ENCODE data around the gene CFAP299.
"Not testable (repeated sequence)": the region's sequence is repeated elsewhere in the genome, so short reads cannot be mapped to it uniquely, and the experiment has no call there.

CFAP299 gene

DNA sequence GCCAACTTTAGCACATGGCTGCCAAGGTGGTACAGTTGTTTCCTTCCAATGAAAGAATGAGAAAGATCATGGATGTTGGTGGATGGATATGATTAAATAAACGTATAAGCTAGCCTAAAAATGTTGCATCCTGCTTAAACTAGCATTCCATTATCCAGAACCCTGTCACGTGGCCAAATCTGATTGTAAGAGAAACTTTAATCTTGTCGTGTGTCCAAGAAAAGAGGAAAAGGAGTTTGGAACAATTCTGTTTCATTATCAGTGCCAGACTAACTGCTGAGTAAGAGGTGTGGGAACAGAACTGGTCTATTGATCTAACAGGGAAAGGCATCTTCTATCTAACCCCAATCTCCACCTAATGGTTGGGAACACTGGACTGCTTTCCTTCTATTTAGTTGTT lies 369.8 kb downstream of the CFAP299 start:
- DNase-seq (ENCODE audit: low read depth in 2 of 3, low spot score in 1 of 3) = no peak

DNA sequence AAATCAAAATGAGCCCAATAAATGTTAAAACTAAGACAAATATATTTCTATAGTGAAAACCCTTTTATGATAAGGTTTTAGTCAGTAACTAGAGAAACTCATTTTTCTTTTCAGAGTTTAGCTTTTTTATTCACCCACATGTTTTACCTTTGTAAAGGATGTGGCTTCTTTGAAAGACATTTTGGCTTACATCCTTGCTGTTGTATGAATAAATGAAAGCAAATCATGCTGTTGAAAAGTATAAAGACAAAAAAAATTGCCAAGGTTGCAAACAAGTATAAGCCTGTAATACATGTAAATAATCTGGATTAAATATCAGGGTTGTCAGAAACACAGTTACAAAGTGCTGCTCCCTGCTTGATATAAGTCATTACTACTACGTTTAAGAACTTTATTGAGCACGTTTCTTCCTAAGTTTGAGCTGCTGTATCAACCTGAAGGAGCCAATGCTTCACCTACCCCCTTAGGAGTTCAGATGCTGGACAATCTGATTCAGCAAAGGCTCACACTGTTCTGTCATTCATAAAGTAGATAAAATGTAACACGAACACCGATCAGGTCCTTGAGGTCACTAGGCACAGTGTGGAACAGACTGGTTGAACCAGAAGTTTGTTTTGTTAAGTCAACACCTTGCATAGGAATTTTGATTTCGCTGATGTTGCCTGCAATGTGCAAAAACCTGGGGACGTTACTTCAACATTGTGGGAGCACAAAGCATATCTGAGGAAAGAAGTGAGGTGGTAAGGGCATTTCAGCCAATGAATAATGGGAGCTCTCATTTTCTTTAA lies 373.7 kb downstream of the CFAP299 start:
- no peak for DNase-seq (ENCODE audit: low read depth in 2 of 3, low spot score in 1 of 3)

DNA sequence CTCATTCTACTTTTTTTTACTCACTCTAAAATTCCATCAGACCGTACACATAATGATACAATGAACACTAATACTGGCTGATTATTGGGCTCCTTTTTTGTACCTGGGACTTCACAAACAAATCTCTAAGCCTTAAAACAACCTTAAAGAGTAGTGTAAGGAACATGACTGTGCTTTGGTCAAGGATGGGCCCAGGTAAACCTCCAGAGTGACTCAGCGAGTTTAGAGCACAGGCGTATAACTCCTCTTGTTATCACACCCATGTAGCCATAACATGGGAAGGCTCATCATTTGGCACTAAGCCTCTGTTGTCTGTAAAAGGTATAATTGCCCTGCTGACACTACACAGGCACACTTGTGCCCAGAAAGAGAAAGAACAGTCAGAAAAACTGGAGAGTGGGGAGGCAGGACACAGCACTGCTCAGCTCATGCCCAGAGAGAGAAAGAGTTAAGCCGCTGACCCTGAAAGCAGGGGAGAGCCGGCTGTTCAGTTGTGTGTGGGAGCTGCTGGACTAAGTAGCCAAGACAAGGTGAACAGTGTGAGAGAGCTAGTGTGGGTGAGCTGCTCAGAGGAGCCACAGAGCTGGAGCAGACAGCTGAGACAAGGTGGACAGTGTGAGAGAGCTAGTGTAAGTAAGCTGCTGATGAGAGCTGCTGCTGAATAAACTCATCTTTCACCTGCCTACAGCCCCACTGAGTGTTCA lies 375.4 kb downstream of the CFAP299 start:
- no peak for DNase-seq (ENCODE audit: low read depth in 2 of 3, low spot score in 1 of 3)

DNA sequence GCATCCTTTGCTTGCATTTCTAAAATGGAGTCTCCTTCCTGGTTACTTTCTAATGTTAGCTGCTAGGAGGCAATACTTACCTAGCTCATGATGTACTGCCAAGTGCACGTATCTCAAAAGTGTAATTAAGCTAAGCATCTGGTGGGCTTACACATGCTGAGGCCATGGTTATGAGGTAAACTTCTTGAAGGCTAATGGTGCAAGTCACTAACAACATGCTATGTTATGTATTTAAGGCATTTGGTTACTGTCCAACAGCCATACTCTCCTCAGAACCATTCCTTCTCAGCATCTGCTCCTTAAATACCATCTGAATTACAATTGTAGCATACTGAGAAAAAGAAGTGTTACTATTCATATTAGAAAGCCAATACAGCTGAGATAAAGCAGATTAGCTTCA lies 376.4 kb downstream of the CFAP299 start:
- DNase-seq (ENCODE audit: low read depth in 2 of 3, low spot score in 1 of 3) = no peak

DNA sequence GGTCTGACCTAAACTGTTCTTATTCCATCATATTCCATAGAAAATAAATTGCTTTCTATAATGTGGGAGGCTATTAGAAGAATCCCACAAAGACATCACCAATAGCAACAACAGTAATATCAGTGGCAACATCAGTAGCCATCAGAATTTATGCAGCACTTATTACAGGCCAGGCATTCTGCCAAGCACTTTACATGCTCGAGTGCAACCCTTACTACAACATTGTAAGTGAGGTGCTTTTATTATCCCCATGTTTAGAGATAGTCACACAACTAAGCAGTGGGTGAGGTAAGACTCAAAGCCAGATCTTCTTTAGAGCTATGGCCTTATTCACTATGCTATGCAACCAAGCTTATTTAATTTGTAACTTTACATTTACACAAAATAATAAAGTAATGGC lies 377.9 kb downstream of the CFAP299 start:
- DNase-seq (ENCODE audit: low read depth in 2 of 3, low spot score in 1 of 3) = no peak

DNA sequence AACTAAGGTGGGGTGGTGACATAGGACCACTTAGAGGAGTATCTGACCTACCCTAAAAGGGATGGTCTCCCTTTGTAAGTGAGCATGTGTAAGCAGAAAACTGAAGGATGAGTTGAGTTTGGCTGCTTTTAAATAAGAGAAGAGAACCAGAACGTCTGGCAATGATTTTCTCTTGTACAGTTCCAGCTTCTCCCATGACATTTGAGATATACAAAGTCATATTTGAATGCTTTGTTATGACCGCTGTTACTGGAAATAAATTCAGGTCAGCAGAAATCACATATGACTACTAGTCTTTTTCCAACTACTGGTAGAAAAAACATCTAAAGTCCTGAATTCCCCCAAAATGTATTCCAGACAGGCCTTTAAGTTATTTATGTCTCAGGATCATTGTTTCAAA lies 381.7 kb downstream of the CFAP299 start:
- DNase-seq (ENCODE audit: low read depth in 2 of 3, low spot score in 1 of 3) = no peak

DNA sequence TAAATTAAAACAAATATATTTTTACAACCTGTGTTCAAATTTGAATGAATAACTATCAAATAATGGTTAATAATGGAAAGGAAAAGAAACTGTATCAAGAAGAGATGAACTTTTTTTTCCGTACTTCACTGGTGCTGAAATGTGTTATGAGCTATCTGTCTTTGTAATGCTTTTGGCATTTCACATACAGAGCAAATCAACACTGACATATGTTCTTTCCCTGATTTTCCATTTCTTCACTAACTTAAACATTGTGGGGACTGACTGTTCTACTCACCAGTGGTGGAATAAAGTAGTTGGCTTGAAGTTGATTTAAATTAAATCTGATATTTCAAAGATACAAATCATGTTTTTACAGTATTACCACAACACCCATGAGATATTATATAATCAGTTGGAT lies 390.9 kb downstream of the CFAP299 start:
- no peak for DNase-seq (ENCODE audit: low read depth in 2 of 3, low spot score in 1 of 3)

DNA sequence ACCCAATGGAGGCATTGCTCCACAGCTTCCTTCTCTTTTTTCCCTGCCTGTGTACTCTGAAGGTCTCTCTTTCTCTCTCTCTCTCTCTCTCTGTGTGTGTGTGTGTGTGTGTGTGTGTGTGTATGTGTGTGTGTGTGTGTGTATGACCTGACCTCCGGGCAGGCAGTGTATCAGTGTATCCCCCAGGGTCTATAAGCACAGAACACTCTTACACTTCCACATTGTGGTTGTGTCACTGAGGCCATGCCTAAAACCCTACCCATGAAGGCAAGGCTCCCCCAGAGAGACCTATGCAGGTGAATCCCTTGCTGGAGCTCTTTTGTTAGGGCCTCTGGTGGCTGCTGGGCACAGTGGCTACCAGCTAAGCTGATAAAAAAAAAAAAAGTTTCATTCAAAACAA lies 394.6 kb downstream of the CFAP299 start:
- no peak for DNase-seq (ENCODE audit: low read depth in 2 of 3, low spot score in 1 of 3)

DNA sequence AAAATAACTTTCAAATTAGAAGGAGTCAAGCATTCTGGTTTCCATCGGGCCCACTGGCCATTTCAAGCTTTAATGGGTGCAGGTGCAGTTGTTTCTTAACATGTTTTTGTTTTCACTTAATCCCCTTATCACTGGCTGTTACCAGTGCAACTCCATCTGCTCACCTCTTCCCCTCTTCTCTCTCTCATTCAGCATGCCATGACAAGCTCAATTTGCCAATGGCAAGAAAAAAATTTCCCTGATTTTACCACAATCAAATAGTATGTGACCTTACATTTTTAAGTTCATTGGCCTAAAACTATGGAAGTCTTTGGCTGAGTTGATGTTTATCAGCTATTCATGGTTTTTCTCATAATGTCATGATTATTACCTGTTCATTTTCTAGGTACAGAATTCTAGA lies 395.9 kb downstream of the CFAP299 start:
- no peak for DNase-seq (ENCODE audit: low read depth in 2 of 3, low spot score in 1 of 3)

DNA sequence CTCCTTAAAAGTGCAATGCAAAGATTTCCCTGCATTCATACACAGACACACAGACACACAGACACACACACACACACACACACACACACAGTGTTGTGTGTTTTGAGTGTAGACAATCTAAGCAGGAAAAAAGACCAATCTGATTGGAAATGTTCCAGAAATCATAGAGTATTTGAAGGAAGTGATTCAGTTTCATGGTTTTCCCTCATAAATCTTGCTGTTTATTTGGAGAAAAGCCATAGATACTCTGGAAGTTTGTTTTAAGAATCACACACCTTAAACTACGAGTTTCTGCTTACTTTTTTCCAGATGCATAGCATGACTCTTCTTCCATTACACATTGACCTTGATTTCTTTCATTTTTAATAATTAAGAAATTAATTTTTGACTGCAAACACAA lies 396.5 kb downstream of the CFAP299 start:
- DNase-seq (ENCODE audit: low read depth in 2 of 3, low spot score in 1 of 3) = no peak

DNA sequence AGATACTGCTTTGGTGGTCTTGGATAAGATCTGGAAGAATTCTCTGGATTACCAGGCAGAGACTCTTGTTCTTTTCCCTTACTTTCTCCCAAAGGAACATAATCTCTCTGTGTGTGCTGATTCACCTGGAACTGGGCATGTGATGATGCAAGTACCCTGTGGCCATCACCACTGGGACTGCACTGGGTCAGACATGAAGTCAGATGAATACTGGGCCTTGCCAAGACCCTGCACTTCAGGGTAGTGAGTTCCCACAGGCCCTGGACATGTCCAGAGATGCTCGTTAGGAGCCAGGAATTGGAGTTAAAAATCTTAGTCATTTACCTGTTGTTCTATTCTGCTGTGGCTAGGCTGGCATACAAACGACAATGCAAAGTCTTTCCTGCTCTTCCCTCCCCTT lies 404.8 kb downstream of the CFAP299 start:
- no peak for DNase-seq (ENCODE audit: low read depth in 2 of 3, low spot score in 1 of 3)

DNA sequence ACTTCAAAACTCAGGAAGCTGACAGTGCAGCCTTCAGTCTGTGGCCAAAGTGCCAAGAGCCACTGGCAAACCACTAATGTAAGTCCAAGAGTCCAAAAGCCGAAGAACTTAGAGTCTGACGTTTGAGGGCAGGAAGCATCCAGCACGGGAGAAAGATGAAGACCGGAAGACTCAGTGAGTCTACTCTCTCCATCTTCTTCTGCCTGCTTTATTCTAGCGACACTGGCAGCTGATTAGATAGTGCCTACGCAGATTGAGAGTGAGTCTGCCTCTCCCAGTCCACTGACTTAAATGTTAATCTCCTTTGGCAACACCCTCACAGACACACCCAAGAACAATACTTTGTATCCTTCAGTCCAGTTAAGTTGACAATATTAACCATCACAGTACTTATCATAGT lies 414.0 kb downstream of the CFAP299 start:
- not testable (repeated sequence) for DNase-seq (ENCODE audit: low read depth in 2 of 3, low spot score in 1 of 3)

DNA sequence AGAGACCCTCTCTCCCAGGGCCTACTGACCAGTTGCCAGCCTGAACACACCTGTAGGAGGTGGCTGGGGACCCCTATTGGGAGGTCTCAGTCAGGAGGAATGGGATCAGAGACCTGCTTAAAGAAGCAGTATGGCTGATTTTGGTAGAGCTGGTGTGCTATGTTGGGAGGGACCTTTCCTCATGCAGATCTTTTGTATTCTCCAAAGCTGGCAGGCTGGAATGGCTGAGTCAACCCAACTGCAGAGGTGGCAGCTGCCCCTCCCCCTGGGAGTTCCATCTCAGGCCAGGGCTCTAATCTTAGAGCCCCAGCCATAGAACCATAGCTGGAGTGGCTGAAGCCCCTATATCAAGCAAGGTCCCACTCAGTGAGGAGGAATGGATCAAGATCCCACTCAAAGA lies 415.7 kb downstream of the CFAP299 start:
- no peak for DNase-seq (ENCODE audit: low read depth in 2 of 3, low spot score in 1 of 3)

DNA sequence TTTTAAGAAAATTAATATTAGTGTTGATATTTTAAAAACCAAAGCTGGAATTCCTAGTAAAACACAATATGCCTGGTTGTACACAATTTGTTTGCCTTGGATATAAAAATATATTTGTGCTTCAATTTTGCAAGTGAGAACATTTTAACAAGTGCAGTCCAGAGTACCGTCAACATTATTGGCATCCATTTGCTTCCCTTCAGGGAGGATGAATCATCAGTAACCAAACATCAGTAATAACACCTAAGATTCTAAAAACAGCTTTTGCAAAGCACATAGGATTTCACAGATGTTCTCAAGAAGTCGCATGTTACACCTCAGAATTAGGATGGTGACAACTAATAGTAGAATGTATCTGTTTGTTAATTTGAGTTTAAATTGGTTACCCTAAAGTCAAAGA lies 432.4 kb downstream of the CFAP299 start:
- no peak for DNase-seq (ENCODE audit: low read depth in 2 of 3, low spot score in 1 of 3)

DNA sequence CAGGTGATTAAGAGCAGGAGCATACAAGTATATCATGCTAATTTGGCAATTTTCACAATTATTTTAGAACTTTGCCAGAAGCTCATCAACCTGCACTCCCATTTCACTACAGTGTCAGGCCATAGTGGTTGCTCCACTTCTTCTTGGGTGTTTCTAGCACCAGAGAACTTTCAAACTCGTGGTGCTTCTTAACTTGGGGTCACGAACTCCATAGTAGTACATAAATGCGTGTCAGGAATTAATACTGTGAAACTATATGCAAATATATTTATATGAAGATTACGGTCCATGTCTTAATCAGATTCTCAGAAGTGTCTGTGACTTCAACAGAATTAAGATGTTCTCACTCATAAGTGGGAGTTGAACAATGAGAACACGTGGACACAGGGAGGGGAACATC lies 440.6 kb downstream of the CFAP299 start:
- no peak for DNase-seq (ENCODE audit: low read depth in 2 of 3, low spot score in 1 of 3)

DNA sequence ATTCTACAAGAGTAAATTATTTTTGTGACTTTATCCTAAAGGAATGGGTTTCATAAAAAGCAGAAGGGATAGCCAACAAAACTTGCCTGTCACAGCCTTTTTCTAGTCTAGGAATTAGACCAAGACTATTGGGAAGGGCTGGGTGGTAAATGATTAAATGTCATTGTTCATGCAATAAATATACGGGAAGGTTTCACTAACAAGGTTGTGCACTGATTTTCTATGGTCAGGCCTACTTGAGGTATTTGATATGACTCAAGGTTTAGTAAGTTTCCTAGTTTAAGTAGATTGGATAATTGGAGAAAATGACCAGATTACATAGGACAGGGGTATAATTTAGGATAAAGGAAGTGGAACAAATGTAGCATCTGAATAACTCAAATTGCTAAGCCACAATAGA lies 445.9 kb downstream of the CFAP299 start:
- no peak for DNase-seq (ENCODE audit: low read depth in 2 of 3, low spot score in 1 of 3)

DNA sequence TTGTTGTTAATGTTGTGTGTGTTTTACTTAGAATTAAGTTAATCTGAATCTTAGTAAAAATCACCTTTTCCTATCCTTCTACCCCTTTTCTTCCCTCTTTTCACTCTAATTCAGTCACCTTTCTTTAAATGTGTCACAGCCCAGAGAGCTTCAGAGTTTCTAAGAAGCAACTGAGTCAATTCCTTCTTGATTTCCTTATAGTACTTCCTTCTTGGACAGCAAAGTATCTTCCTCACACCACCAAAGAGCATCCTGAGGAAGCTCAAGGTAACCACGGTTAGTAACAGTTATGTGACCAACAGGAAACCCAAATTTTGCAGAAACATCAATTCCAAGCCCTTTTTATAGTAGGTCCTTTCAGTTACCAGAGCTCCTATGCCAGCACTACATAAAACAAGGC lies 451.8 kb downstream of the CFAP299 start:
- DNase-seq (ENCODE audit: low read depth in 2 of 3, low spot score in 1 of 3) = no peak

DNA sequence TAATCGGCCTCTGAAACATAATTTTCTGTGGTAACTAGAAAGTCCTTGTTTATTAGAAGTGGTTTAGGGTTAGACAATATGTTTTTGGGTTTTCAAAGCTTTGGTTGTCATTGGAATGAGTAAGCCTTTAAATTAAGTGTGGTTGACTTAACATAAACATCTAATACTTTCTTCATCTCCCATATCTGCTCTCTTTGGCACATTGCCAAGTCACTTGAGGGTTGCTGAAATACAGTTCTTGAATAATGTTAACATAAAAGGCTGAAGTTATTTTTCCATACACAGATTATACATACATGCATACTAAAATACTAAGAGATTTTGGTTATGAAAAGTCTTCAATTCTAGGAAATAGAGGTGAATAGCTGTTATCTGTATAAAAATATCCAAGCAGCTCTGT lies 453.3 kb downstream of the CFAP299 start:
- no peak for DNase-seq (ENCODE audit: low read depth in 2 of 3, low spot score in 1 of 3)

DNA sequence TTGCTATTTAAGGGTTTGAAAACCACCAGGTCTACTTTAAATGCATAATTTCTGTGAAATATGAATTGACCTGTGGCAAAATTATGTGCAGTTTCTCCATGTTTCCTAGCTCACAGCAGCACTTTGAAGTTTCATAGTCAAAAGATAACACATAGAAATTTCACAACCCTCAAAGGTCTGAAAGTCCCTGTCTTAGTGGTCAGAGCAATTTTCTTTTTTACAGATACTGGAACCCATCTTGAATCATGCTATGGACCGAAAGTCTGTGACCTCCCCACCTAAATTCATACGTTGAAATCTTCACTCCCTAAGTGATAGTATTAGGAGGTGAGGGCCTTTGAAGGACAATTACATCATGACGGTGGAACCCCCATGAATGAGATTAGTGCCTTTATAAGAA lies 454.6 kb downstream of the CFAP299 start:
- no peak for DNase-seq (ENCODE audit: low read depth in 2 of 3, low spot score in 1 of 3)

DNA sequence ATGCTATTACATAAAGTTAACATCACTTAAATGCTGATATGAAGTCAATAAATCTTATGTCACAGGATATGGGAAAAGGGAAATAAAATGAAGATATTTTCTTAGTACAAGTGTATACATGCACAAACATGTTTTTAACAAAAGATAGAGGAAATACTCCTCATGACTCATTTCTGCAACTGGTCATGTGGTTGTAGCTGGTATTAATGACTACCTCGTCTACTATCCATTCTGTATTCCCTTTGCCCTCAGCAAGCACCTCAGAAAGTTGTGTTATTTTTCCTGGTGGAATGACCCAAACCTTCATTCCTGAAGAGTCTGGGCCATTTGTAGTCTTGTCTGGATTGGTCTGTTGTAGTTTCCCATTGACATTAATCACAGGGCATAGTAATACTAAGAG lies 458.1 kb downstream of the CFAP299 start:
- DNase-seq (ENCODE audit: low read depth in 2 of 3, low spot score in 1 of 3) = not testable (repeated sequence)

DNA sequence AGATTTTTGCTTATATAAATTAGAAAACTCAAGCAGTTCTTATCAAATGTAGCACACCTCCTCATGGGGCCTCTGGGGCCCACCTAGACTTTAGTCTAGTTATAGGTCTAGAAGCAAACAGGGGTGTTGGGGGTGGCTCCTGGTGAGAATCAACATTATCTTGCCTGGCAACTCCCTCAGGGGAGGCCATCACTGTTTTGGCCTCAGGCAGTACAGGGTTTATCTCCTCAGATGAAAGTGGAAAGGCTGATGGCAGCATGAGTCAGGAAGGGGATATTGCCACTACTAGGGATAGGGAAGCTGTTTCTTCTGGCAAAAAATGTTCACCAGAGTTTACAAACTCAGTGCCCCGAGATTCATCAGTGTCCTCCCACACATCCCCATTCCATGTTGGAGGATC lies 462.6 kb downstream of the CFAP299 start:
- no peak for DNase-seq (ENCODE audit: low read depth in 2 of 3, low spot score in 1 of 3)

DNA sequence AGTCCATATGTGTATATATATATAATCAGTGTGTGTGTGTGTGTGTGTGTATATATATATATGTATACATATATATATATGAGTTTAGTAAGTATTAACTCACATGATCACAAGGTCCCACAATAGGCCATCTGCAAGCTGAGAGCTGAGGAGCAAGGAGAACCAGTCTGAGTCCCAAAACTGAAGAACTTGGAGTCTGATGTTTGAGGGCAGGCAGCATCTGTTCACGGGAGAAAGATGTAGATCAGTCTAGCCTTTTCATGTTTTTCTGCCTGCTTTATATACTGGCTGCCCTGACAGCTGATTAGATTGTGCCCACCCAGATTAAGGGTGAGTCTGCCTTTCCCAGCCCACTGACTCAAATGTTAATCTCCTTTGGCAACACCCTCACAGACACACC lies 465.2 kb downstream of the CFAP299 start:
- not testable (repeated sequence) for DNase-seq (ENCODE audit: low read depth in 2 of 3, low spot score in 1 of 3)

DNA sequence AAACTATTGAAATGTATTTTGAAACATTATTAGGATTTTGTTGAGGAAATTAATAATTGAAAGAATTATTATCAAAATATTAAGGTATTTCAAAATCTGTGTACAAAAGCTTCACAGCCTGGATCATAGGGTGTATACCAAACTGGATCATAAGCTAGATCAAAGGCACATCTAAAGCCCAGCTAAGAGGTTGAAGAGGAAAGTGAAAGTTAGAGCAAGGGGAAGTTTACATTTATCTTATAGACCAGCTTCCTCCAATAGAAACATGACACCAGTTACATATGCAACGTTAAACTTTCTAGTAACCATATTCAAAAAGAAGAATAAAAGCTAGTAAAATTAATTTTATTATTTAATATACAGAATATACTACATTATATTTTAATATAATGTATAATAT lies 467.8 kb downstream of the CFAP299 start:
- no peak for DNase-seq (ENCODE audit: low read depth in 2 of 3, low spot score in 1 of 3)

Data from stimulated activated CD4-positive, alpha-beta T cell treated with anti-CD3 and anti-CD28 coated beads, Interleukin-12 subunit alpha, Interleukin-12 subunit beta, amount 100 ng/mL, for 48 hours (primary cell).